OCI-LY7 (cell line): ENCODE data around the gene IFI44L. TPM values are rescaled to one million over a fixed set of nuclear protein-coding genes. Genes with fewer than 3 reads are reported as not detected.

Experiments
- BruUV-seq: library from RNA; stranded (reverse); fragments of 400-500 nt; replicated peaks from 2 replicates; lab custom pipeline; 2021; lab: Mats Ljungman, UMichigan
- CTCF ChIA-PET: fragments of 300-600 bp; sonication (Branson Sonifier 250); formaldehyde crosslinking; loops from one replicate; lab custom pipeline; 2022; ENCODE audit warnings: antibody characterized with exemption; ENCODE audit not compliant: unreplicated experiment; lab: Charles Lee
- POLR2A ChIA-PET: fragments of 300-600 bp; sonication (Branson Sonifier 250); formaldehyde crosslinking; loops from one replicate; lab custom pipeline; 2022; ENCODE audit warnings: antibody characterized with exemption; lab: Charles Lee
- DNase-seq: peaks from one replicate; pipeline ENCODE4 v3.0.0-alpha.2; 2015; ENCODE audit warnings: low spot score
- H2AFZ ChIP-seq: fragments of 200-600 bp; sonication (generic), shearing (Covaris generic); 2 replicates; pipeline ENCODE4 v1.6.1; 2014; ENCODE audit warnings: mild to moderate bottlenecking, antibody characterized with exemption, low read length, moderate library complexity
- H3K27ac ChIP-seq: fragments of 200-600 bp; sonication (generic); 2 replicates; pipeline ENCODE4 v1.5.1; 2014; ENCODE audit warnings: mixed run types, low read depth, mild to moderate bottlenecking, moderate library complexity, low read length, inconsistent platforms; ENCODE audit not compliant: poor library complexity, severe bottlenecking
- H3K36me3 ChIP-seq: fragments of 200-600 bp; sonication (generic); 2 replicates; pipeline ENCODE4 v1.6.1; 2014; ENCODE audit warnings: mild to moderate bottlenecking, antibody characterized with exemption, low read length, moderate library complexity, mixed read lengths; ENCODE audit not compliant: insufficient read depth
- H3K4me1 ChIP-seq: fragments of 200-600 bp; sonication (generic); 2 replicates; pipeline ENCODE4 v1.5.1; 2014; ENCODE audit warnings: mild to moderate bottlenecking, low read length; ENCODE audit not compliant: insufficient read depth, poor library complexity, severe bottlenecking
- H3K4me2 ChIP-seq: fragments of 200-600 bp; sonication (generic); 2 replicates; pipeline ENCODE4 v1.6.1; 2014; ENCODE audit warnings: mild to moderate bottlenecking, low read length
- H3K4me3 ChIP-seq: fragments of 200-600 bp; sonication (generic); 2 replicates; pipeline ENCODE4 v1.5.1; 2014; ENCODE audit warnings: mild to moderate bottlenecking, low read depth, low read length; ENCODE audit not compliant: poor library complexity, severe bottlenecking
- H3K79me2 ChIP-seq: fragments of 200-600 bp; sonication (generic); 2 replicates; pipeline ENCODE4 v1.6.1; 2016; ENCODE audit warnings: low read depth, mild to moderate bottlenecking, low read length, moderate library complexity, mixed read lengths; ENCODE audit not compliant: insufficient read depth
- H3K9me2 ChIP-seq: fragments of 200-600 bp; sonication (generic); 2 replicates; pipeline ENCODE4 v1.6.1; 2016; ENCODE audit warnings: mild to moderate bottlenecking, low read length, mixed read lengths; ENCODE audit not compliant: insufficient read depth
- H3K9me3 ChIP-seq: fragments of 200-600 bp; sonication (generic); 2 replicates; pipeline ENCODE4 v1.6.1; 2014; ENCODE audit warnings: mild to moderate bottlenecking, mixed run types, low read length, mixed read lengths
- H4K20me1 ChIP-seq: fragments of 200-600 bp; sonication (generic); 2 replicates; pipeline ENCODE4 v1.6.1; 2014; ENCODE audit warnings: mild to moderate bottlenecking, antibody characterized with exemption, low read length, moderate library complexity, mixed read lengths; ENCODE audit not compliant: insufficient read depth
- EZH2phosphoT487 ChIP-seq: fragments of 200-600 bp; sonication (generic); IDR thresholded peaks from 2 replicates; pipeline ENCODE4 v1.6.1; 2018; ENCODE audit warnings: low read depth, borderline replicate concordance, mild to moderate bottlenecking, mixed run types, antibody characterized with exemption, low read length, moderate library complexity, mixed read lengths
- intact Hi-C: fragments of 100-400 bp; cut with micrococcal nuclease; formaldehyde crosslinking; loops from one replicate; pipeline ENCODE4 v1.10.0; 2022; ENCODE audit not compliant: unreplicated experiment
- total RNA-seq, 2 experiments: library from RNA; depleted of rRNA in 1 of 2; stranded (reverse); fragments of >200 nt in 1 of 2; shearing (Covaris generic) in 1 of 2; gene quantifications; 2 replicates each; pipeline ENCODE4 v1.2.3, GENCODE V29; 2014 to 2022
- TF ChIP-seq, protein P1 (sequence below): fragments of 200-600 bp; sonication (generic); conservative IDR thresholded peaks from 2 replicates; pipeline ENCODE4 v1.5.1; 2014; ENCODE audit warnings: mild to moderate bottlenecking, antibody characterized with exemption, low read length, moderate library complexity, mixed read lengths

Gene IFI44L
- total RNA-seq, 2 experiments from 2014 or later: not detected

DNA sequence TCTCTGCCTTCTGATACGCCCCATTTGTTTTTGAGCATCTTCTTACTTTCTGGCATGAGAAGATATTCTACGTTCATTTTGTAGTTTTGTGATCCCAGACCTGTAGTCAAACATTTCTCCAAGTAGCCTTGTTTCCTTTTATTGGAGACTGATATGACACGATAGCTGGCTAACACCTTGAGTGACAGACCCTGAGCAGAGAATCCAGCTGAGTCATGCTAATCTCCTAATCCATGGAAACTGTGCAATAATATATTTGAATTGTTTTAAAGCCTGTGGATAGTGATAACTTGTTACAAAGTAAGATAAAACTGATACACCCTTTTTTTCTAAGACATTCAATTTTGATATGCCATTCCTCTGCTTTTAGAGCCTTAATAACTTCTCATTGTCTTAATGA is 1.2 kb upstream of the IFI44L start:
- TF ChIP-seq, protein P1, sequence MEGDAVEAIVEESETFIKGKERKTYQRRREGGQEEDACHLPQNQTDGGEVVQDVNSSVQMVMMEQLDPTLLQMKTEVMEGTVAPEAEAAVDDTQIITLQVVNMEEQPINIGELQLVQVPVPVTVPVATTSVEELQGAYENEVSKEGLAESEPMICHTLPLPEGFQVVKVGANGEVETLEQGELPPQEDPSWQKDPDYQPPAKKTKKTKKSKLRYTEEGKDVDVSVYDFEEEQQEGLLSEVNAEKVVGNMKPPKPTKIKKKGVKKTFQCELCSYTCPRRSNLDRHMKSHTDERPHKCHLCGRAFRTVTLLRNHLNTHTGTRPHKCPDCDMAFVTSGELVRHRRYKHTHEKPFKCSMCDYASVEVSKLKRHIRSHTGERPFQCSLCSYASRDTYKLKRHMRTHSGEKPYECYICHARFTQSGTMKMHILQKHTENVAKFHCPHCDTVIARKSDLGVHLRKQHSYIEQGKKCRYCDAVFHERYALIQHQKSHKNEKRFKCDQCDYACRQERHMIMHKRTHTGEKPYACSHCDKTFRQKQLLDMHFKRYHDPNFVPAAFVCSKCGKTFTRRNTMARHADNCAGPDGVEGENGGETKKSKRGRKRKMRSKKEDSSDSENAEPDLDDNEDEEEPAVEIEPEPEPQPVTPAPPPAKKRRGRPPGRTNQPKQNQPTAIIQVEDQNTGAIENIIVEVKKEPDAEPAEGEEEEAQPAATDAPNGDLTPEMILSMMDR: no peak
- TF ChIP-seq EZH2phosphoT487: no peak
- Histone ChIP-seq H3K9me3 (no peaks in the 10 kb centered on the region), H3K4me1 (no peaks in the 10 kb centered on the region), H3K79me2 (no peaks in the 10 kb centered on the region), H2AFZ (no peak overlapping the region), H3K9me2 (no peaks in the 10 kb centered on the region), H4K20me1 (no peaks in the 10 kb centered on the region), H3K4me3 (no peak overlapping the region), H3K27ac (no peak overlapping the region), H3K36me3 (no peaks in the 10 kb centered on the region), H3K4me2 (no peak overlapping the region)
- no peak for DNase-seq
- ChIA-PET POLR2A (no interaction called here), CTCF (no interaction called here)
- no TSS peak for BruUV-seq
- intact Hi-C loops: no loop called here

DNA sequence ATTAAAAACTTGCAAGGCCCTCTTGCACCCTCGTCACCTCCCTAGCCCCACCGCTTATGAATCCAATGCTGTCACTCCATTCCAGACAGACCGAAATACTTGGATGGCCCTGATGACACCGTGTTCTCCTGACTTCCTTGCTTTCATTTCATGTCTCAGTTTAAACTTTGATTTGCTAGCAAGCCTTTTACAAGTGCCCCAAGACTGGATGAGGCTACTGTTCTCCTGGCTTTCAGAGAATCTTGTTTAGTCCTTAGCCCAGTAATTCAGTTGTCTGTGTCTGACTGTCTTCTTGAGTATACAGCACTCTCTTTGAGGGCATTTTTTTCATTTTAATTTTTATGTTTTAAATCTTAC is 824 bp upstream of the IFI44L start:
- no peak for DNase-seq
- no peak overlapping the region for H3K4me3 ChIP-seq
- no peak for TF ChIP-seq EZH2phosphoT487
- TF ChIP-seq, protein P1: no peak
- CTCF ChIA-PET: no interaction called here
- no TSS peak for BruUV-seq
- no peaks in the 10 kb centered on the region for H3K4me1 ChIP-seq
- no peaks in the 10 kb centered on the region for H3K79me2 ChIP-seq
- no peaks in the 10 kb centered on the region for H3K36me3 ChIP-seq
- H3K9me3 ChIP-seq: no peaks in the 10 kb centered on the region
- H2AFZ ChIP-seq: no peak overlapping the region
- intact Hi-C loops: no loop called here
- no peak overlapping the region for H3K27ac ChIP-seq
- no peaks in the 10 kb centered on the region for H4K20me1 ChIP-seq
- H3K9me2 ChIP-seq: no peaks in the 10 kb centered on the region
- POLR2A ChIA-PET: no interaction called here
- no peak overlapping the region for H3K4me2 ChIP-seq

DNA sequence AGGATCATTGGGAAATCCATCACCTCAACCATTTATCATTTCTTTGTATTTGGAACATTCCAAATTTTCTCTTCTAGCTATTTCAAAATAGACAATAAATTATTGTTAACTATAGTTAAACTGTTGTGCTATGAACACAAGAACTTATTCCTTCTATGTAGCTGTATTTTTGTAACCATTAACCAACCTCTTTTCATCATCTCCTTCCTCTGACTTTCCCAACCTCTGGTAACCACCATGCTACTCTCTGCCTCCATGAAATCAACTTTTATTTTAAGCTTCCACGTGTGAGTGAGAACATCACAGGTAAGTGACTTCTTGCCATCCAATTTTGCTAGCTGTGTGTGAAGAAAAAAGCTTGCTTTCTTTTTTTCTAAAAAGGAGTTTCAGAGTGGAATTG is 418 bp downstream of the IFI44L start:
- Histone ChIP-seq H3K36me3 (no peaks in the 10 kb centered on the region), H2AFZ (no peak overlapping the region), H3K4me3 (no peak overlapping the region), H3K79me2 (no peaks in the 10 kb centered on the region), H3K9me3 (no peaks in the 10 kb centered on the region), H3K27ac (no peak overlapping the region), H4K20me1 (no peaks in the 10 kb centered on the region), H3K9me2 (no peaks in the 10 kb centered on the region), H3K4me1 (no peaks in the 10 kb centered on the region), H3K4me2 (no peak overlapping the region)
- ChIA-PET POLR2A (no interaction called here), CTCF (no interaction called here)
- BruUV-seq: no TSS peak
- intact Hi-C loops: no loop called here
- TF ChIP-seq, protein P1: no peak
- no peak for TF ChIP-seq EZH2phosphoT487
- no peak for DNase-seq
